Trophoblast cell (in vitro differentiated cells and primary cell): Measurements from ENCODE around the gene TCP10L.

Experiments
- DNase-seq, 2 donors: peaks; one replicate each; pipeline ENCODE4 v3.0.0-alpha.2; 2016
- H2AFZ ChIP-seq: 2 replicates; pipeline ENCODE4 v1.6.1; 2013; ENCODE audit warnings: low read length, moderate library complexity, mild to moderate bottlenecking; ENCODE audit not compliant: insufficient read depth, poor library complexity
- H2AK5ac ChIP-seq: 2 replicates; pipeline ENCODE4 v1.6.1; 2013; ENCODE audit warnings: mild to moderate bottlenecking, low read length
- H2BK120ac ChIP-seq: 2 replicates; pipeline ENCODE4 v1.6.1; 2013; ENCODE audit warnings: low read length, mild to moderate bottlenecking, moderate library complexity; ENCODE audit not compliant: insufficient read depth, poor library complexity
- H2BK12ac ChIP-seq: 2 replicates; pipeline ENCODE4 v1.6.1; 2013; ENCODE audit warnings: mild to moderate bottlenecking, low read length, moderate library complexity
- H2BK5ac ChIP-seq: 2 replicates; pipeline ENCODE4 v1.6.1; 2013; ENCODE audit warnings: low read length, low read depth, moderate library complexity, mild to moderate bottlenecking; ENCODE audit not compliant: poor library complexity
- H3K14ac ChIP-seq: 2 replicates; pipeline ENCODE4 v1.6.1; 2013; ENCODE audit warnings: mild to moderate bottlenecking, low read length
- H3K18ac ChIP-seq: 2 replicates; pipeline ENCODE4 v1.6.1; 2013; ENCODE audit warnings: mild to moderate bottlenecking, low read length
- H3K23ac ChIP-seq: 2 replicates; pipeline ENCODE4 v1.6.1; 2013; ENCODE audit warnings: low read length
- H3K27ac ChIP-seq: 2 replicates; pipeline ENCODE4 v1.5.1; 2013; ENCODE audit warnings: low read depth, mild to moderate bottlenecking, inconsistent platforms, low read length, moderate library complexity
- H3K27me3 ChIP-seq: 2 replicates; pipeline ENCODE4 v1.6.1; 2013; ENCODE audit warnings: inconsistent platforms, mild to moderate bottlenecking, low read length, moderate library complexity; ENCODE audit not compliant: insufficient read depth
- H3K36me3 ChIP-seq, 2 experiments: 1 replicate in 1 of 2; 2 replicates in 1 of 2; pipeline ENCODE4 v1.6.1; 2013; ENCODE audit warnings: low read length in 2 of 2, mild to moderate bottlenecking in 2 of 2, moderate library complexity in 1 of 2; ENCODE audit not compliant: insufficient read depth in 2 of 2, control insufficient read depth in 1 of 2
- H3K4ac ChIP-seq: 2 replicates; pipeline ENCODE4 v1.6.1; 2013; ENCODE audit warnings: low read depth, mild to moderate bottlenecking, low read length, moderate library complexity
- H3K4me1 ChIP-seq, 2 experiments: 1 replicate in 1 of 2; 2 replicates in 1 of 2; pipeline ENCODE4 v1.6.1; 2013; ENCODE audit warnings: low read length in 2 of 2, mild to moderate bottlenecking in 2 of 2, moderate library complexity in 1 of 2; ENCODE audit not compliant: insufficient read depth in 2 of 2, control insufficient read depth in 1 of 2
- H3K4me2 ChIP-seq: 2 replicates; pipeline ENCODE4 v1.6.1; 2013; ENCODE audit warnings: inconsistent platforms, mild to moderate bottlenecking, low read length, moderate library complexity
- H3K4me3 ChIP-seq: 2 replicates; pipeline ENCODE4 v1.5.1; 2013; ENCODE audit warnings: mild to moderate bottlenecking, low read depth, low read length, inconsistent platforms
- H3K79me1 ChIP-seq: one replicate; pipeline ENCODE4 v1.6.1; 2013; ENCODE audit warnings: low read length
- H3K79me2 ChIP-seq: 2 replicates; pipeline ENCODE4 v1.6.1; 2013; ENCODE audit warnings: low read length, mild to moderate bottlenecking; ENCODE audit not compliant: control insufficient read depth, insufficient read depth, poor library complexity
- H3K9ac ChIP-seq: 2 replicates; pipeline ENCODE4 v1.6.1; 2013; ENCODE audit warnings: mild to moderate bottlenecking, low read length
- H3K9me3 ChIP-seq: 2 replicates; pipeline ENCODE4 v1.6.1; 2013; ENCODE audit warnings: low read depth, mild to moderate bottlenecking, control low read depth, inconsistent platforms, low read length; ENCODE audit not compliant: insufficient read depth
- H4K12ac ChIP-seq: 2 replicates; pipeline ENCODE4 v1.6.1; 2013; ENCODE audit warnings: low read depth, mild to moderate bottlenecking, low read length, moderate library complexity
- H4K8ac ChIP-seq: 2 replicates; pipeline ENCODE4 v1.6.1; 2013; ENCODE audit warnings: low read depth, mild to moderate bottlenecking, low read length, moderate library complexity
- H4K91ac ChIP-seq: one replicate; pipeline ENCODE4 v1.6.1; 2013; ENCODE audit warnings: low read depth, mild to moderate bottlenecking, low read length, moderate library complexity
- WGBS: extraction: QIAGEN DNeasy Blood & Tissue Kit; methylation state at CpG from one replicate; pipeline ENCODE4 v1.1.7; 2013; ENCODE audit warnings: missing lambda C conversion rate; ENCODE audit not compliant: insufficient read length, insufficient coverage; ENCODE audit errors: extremely low coverage; 5-methylcytosine and 5-hydroxymethylcytosine counted together

Gene TCP10L

GRCh38 chr21:32587651-32588050 lies 2.3 kb upstream of the TCP10L start:
- Histone ChIP-seq H2BK120ac (no peak overlapping the region), H3K79me1 (no peaks in the 10 kb centered on the region), H3K4ac (no peak overlapping the region), H3K9me3 (no peaks in the 10 kb centered on the region), H2BK5ac (no peak overlapping the region), H3K18ac (no peak overlapping the region), H3K4me2 (no peak overlapping the region), H3K14ac (no peak overlapping the region), H3K27me3 (no peaks in the 10 kb centered on the region), H2AK5ac (no peak overlapping the region), H3K36me3 (peaks cover 0 to 2% of the 10 kb centered on the region in 2 experiments), H4K91ac (no peak overlapping the region), H3K27ac (no peak overlapping the region), H3K4me1 (no peaks in the 10 kb centered on the region), H2BK12ac (no peak overlapping the region), H3K79me2 (no peaks in the 10 kb centered on the region), H4K12ac (no peak overlapping the region), H3K9ac (no peak overlapping the region), H3K4me3 (no peak overlapping the region), H3K23ac (no peak overlapping the region), H4K8ac (no peak overlapping the region), H2AFZ (no peak overlapping the region)
- peak; percentile 30 to 60 for DNase-seq
- no CpG with 5 or more reads among the region's 5 CpGs for WGBS

GRCh38 chr21:32587120-32587519 lies 1.8 kb upstream of the TCP10L start:
- Histone ChIP-seq H2BK12ac (no peak overlapping the region), H3K18ac (no peak overlapping the region), H2BK5ac (no peak overlapping the region), H3K9ac (no peak overlapping the region), H3K79me2 (no peaks in the 10 kb centered on the region), H3K79me1 (no peaks in the 10 kb centered on the region), H3K4me3 (no peak overlapping the region), H3K9me3 (no peaks in the 10 kb centered on the region), H3K27me3 (no peaks in the 10 kb centered on the region), H4K8ac (no peak overlapping the region), H4K91ac (no peak overlapping the region), H3K23ac (no peak overlapping the region), H3K36me3 (peaks cover 0 to 2% of the 10 kb centered on the region in 2 experiments), H2AK5ac (no peak overlapping the region), H2AFZ (no peak overlapping the region), H3K4me1 (no peaks in the 10 kb centered on the region), H3K14ac (no peak overlapping the region), H3K4ac (no peak overlapping the region), H3K4me2 (no peak overlapping the region), H4K12ac (no peak overlapping the region), H2BK120ac (no peak overlapping the region), H3K27ac (no peak overlapping the region)
- WGBS = no CpG with 5 or more reads among the region's 13 CpGs
- DNase-seq = no peak

- no peaks in the 10 kb centered on the region for H3K79me1 ChIP-seq
- H2AFZ ChIP-seq = no peak overlapping the region
- no peak overlapping the region for H4K8ac ChIP-seq
- no peak overlapping the region for H3K27ac ChIP-seq
- no peaks in the 10 kb centered on the region for H3K27me3 ChIP-seq
- no peak overlapping the region for H3K9ac ChIP-seq
- no peak overlapping the region for H3K4me3 ChIP-seq
- H3K23ac ChIP-seq = no peak overlapping the region
- H3K9me3 ChIP-seq = no peaks in the 10 kb centered on the region
- H3K79me2 ChIP-seq = no peaks in the 10 kb centered on the region
- H2AK5ac ChIP-seq = no peak overlapping the region
- no peak overlapping the region for H2BK5ac ChIP-seq
- no peak overlapping the region for H2BK120ac ChIP-seq
- H3K4me1 ChIP-seq = no peaks in the 10 kb centered on the region
- peak; percentile 26 to 41 for DNase-seq
- no peak overlapping the region for H2BK12ac ChIP-seq
- no peak overlapping the region for H4K12ac ChIP-seq
- no peak overlapping the region for H3K4ac ChIP-seq
- no peak overlapping the region for H4K91ac ChIP-seq
- WGBS = no CpG with 5 or more reads among the region's 9 CpGs
- H3K18ac ChIP-seq = no peak overlapping the region
- H3K36me3 ChIP-seq = peaks cover 0 to 2% of the 10 kb centered on the region in 2 experiments
- no peak overlapping the region for H3K14ac ChIP-seq
- H3K4me2 ChIP-seq = no peak overlapping the region
Observed at GRCh38 chr21:32585970-32586369, 647 bp upstream of the TCP10L start.

- H3K9me3 ChIP-seq = no peaks in the 10 kb centered on the region
- no peak overlapping the region for H4K8ac ChIP-seq
- H3K79me1 ChIP-seq = no peaks in the 10 kb centered on the region
- no peak overlapping the region for H2BK5ac ChIP-seq
- 100% methylated on average over 2 of the region's 8 CpGs for WGBS
- H3K4me3 ChIP-seq = no peak overlapping the region
- peaks cover 0 to 2% of the 10 kb centered on the region in 2 experiments for H3K36me3 ChIP-seq
- H3K4ac ChIP-seq = no peak overlapping the region
- no peak overlapping the region for H2AK5ac ChIP-seq
- no peak overlapping the region for H4K91ac ChIP-seq
- H3K9ac ChIP-seq = no peak overlapping the region
- no peaks in the 10 kb centered on the region for H3K4me1 ChIP-seq
- no peak overlapping the region for H3K23ac ChIP-seq
- no peak overlapping the region for H4K12ac ChIP-seq
- no peak overlapping the region for H3K18ac ChIP-seq
- H2AFZ ChIP-seq = no peak overlapping the region
- no peak overlapping the region for H2BK120ac ChIP-seq
- no peak overlapping the region for H3K14ac ChIP-seq
- no peak overlapping the region for H3K27ac ChIP-seq
- no peaks in the 10 kb centered on the region for H3K27me3 ChIP-seq
- DNase-seq = no peak
- H3K4me2 ChIP-seq = no peak overlapping the region
- no peaks in the 10 kb centered on the region for H3K79me2 ChIP-seq
- H2BK12ac ChIP-seq = no peak overlapping the region
Observed at GRCh38 chr21:32584472-32584871, 851 bp downstream of the TCP10L start.
